Measurements from ENCODE around the gene CCDC187.
"Not testable (repeated sequence)": the region's sequence is repeated elsewhere in the genome, so short reads cannot be mapped to it uniquely, and the experiment has no call there.

The CCDC187 gene

DNA sequence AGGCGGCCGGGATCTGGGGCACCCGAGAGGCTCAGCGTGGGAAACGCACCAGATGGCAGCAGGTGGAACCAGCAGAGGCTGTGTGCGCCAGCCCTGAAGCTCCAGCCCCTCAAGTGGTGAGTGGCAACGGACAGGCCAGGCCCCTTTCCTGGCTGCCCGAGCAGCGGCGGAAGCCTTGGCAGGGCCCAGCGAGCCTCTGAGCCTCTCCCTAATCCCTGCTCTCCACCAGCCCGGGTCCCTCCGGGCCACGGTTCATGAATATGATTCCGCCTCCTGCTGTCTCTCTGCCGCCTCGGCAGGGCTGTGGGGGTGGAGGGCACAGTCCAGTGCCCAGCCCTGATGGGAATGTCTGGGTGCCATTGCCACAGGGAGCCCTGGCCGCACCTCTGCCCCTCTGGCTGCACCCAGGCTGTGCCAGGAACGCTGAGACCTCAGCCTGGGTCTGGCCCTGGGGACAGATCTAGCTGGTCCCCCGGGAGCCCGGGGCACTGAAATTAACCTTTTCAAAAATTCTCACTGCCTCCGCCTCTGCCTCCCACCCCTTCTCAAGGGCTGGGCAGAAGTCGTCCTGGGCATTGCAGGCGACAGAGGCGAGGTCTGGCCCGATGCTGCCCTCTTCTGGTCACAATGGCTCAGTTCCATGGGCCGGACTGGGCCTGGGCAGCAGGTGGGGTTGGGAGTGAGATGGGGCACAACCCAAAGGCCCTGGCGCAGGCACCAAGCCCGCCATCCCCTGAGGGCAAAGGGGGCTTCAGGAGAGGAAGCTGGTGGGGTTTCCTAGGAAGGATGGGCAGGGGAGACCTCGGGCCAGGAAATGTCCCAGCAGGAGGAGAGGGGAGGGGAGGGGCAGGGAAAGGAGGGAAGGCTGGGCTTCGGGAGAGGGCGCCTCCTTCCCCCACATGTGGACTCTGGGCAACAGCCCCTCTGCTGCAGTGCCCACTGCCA lies 20.3 kb downstream of the CCDC187 start:
- DNase-seq = peak; percentile 57

DNA sequence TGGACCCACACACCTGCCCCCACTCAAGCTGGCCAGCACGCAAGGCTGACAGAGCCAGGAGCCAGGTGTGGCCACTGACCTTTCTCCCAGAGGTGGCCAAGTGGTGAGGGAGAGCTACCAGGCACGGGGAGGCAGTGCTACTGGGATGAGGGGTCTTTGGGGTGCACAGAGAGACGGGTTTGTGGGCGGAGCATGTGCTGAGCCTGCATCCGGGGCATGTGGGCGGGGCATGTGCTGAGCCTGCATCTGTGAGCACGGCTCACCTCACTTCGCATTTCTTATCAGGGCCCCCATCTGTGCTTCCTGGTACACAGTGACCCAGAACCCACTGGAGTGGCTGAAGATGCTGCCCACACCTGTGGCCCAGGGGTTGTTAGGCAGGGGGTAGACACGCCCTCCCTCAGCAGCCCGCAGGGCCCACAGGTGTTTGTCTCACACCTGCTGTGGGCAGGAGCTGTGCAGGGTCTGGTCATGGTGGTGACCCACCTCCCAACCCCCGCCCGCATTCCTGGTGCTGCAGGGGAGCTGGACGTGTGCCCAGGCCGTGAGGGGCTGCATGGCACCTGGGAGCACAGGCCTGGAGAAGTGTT lies 21.5 kb downstream of the CCDC187 start:
- DNase-seq = no peak

- DNase-seq = no peak
Observed at GRCh38 chr9:136281421-136282271, 22.2 kb downstream of the CCDC187 start.

- DNase-seq = no peak
Observed at GRCh38 chr9:136280535-136281315, 23.2 kb downstream of the CCDC187 start.

DNA sequence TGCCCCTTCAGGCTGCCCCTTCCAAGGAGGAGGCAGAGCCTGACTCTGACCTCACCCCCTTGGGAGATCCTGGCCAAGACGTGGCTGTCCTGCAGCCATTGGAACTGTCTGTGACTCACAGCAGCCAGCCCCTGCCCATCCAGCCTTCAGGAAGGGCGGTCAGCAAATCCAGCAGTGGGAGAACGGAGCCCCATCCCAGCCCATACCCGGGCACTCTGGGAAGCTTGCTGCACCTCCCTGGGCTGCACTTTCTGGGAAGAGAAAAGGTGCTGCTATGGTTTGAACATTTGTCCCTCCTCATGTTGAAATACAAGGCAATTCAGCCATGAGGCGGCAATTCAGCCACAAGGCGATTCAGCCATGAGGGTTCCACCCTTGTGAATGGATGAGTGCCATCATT lies 24.4 kb downstream of the CCDC187 start:
- DNase-seq = no peak

DNA sequence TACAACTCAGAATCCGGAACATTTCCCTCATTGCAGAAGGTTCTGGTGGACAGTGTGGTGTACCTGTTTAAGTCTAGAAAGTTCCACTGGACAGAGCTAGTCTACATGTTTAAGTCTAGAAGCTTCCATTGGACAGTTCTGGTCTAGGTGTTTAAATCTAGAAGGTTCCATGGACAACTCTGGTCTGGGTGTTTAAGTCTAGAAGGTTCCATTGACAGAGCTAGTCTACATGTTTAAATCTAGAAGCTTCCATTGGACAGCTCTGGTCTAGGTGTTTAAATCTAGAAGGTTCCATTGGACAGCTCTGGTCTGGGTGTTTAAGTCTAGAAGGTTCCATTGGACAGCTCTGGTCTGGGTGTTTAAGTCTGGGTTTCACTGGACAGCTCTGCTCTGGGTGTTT lies 25.0 kb downstream of the CCDC187 start:
- DNase-seq = no peak

- no peak for DNase-seq
Observed at GRCh38 chr9:136278221-136278620, 25.7 kb downstream of the CCDC187 start.

GRCh38 chr9:136277746-136278145 lies 26.1 kb downstream of the CCDC187 start:
- DNase-seq = no peak

DNA sequence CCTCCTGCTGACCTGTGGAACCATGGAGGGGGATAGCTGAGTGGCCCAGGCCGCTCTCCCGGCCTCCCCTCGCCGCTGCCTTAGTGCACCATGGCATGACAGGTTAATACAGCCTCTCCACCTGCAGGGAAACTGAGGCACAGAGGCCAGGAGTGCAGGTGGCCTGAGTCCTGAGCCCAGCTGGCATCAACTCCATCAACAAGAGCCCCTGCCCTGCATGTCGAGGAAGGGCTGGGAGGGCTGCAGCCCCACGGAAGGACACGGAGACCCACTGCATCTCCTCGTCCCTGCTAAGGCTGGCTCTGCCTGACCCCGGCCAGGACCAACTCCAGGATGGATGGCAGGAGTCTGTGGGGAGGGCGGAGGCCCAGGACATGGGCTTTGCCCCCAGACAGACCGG lies 27.2 kb downstream of the CCDC187 start:
- DNase-seq = no peak

- no peak for DNase-seq
Observed at GRCh38 chr9:136275655-136276429, 28.1 kb downstream of the CCDC187 start.

- DNase-seq = no peak
Observed at GRCh38 chr9:136274786-136275654, 28.9 kb downstream of the CCDC187 start.

DNA sequence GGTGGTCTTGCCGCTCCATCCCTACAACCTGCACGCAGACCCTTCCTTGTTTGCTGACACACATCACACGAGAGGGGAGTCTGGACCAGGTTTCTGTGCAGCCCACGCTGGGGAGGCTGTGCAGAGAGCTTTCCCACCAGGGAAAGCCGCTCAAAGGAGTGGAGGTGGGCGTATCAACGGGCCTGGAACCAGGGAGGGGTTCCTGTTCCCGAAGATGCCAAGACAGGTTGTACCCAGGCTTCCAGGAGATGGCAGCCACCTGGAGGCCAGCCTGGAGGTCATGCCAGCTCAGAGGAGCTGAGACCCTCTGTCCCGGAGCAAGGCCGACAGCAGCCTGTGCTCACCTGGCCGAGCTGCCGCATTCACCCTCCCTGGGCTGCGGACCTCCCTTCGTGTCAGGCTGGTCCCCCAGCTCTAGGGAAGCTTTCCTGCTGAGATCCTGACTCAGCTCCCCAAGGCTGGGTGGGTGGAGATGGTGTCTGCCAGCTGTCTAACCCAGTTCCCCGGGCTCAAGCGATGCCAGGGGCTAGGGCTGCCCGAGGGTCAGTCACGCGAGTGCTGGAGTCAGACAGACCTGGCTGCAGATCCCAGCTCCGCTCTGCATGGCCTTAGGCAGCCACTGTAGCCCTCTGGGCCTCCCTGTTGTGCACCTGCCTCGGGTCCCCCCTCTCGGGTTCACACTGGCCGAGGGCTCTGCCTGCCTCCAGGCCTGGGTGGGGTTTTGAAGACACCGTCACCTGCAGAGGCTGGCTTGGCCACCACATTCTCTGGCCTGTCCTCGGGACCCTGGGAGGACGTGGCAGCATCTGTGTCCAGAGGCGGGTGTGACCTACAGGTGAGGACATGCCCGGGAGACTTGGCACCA lies 29.7 kb downstream of the CCDC187 start:
- DNase-seq = no peak

DNA sequence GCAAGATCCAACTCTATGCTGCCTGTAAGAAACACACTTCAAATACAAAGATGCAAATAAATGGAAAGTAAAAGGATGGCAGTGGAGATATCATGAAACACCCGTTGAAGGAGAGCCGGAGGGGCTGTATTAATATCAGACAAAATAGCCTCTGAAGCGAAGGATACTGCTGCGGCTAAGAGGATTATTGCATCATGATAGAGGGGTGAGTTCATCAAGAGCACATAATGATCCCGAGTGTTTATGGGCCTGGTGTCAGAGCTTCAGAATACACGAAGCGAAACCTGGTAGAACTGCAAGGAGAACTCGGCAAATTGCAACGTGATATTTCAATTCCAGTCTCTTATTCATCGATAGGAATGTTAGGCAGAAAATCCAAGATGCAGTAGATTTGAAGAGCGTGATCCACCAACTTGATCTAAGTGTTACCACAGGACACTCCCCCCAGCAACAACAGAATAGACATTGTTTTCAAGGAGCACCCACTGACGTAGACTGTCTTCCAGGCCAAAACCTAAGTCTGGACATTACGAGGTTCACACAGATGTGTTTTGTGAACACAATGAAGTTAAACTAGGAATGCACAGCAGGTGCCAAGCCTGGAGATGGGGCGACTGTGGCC lies 30.5 kb downstream of the CCDC187 start:
- no peak for DNase-seq

DNA sequence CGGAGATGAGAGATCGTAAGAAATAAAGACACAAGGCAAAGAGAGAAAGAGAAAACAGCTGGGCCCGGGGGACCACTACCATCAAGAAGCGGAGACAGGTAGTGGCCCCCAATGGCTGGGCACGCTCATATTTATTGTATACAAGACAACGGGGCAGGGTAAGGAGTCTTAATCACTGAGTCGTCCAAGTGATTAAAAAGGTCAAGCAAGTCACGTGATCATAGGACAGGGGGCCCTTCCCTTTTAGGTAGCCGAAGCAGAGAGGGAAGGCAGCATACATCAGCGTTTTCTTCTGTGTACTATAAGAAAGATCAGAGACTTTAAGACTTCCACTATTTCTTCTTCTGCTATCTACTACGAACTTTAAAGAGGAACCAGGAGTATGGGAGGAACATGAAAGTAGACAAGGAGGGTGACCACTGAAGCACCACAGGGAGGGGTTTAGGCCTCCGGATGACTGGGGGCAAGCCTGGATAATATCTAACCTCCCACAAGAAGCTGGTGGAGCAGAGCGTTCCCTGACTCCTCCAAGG lies 33.7 kb downstream of the CCDC187 start:
- no peak for DNase-seq

DNA sequence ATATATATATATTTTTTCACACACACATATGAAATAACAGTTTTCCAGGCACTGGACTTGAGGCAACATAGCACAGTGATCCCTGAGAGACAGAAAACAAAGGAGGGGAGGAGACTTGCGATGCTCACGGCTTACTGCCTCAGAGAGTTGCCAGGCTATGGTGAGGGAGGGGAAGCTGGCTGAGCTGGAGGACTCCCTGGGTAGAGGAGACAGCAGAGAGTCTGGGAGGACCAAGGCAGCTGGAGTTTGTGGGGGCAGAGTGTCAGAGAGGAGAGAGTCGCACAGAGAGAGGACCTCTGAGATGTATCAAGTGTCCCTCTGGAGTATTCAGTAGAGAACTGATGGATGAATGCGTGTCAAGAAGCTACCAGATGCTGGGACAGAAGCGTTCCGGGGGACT lies 35.2 kb downstream of the CCDC187 start:
- DNase-seq = no peak

DNA sequence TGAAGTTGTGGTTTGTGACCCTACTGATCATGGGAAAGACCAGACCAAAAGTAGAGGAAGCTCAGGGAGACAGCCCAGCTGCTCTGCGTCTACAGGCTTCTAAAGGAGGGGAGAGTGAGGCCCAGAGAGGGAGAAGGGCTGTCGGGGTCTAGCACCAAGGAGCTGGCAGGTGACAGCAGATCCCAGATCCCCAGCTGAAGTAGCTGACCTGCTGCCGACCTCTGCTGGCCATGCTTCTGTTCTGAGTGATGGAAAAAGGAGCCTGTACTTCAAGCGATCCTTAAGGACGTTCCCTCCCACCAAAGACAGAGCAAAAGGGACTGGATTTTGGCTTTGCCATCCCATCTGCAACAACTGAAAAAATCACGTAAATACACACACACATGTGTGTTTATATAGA lies 35.6 kb downstream of the CCDC187 start:
- DNase-seq = no peak

DNA sequence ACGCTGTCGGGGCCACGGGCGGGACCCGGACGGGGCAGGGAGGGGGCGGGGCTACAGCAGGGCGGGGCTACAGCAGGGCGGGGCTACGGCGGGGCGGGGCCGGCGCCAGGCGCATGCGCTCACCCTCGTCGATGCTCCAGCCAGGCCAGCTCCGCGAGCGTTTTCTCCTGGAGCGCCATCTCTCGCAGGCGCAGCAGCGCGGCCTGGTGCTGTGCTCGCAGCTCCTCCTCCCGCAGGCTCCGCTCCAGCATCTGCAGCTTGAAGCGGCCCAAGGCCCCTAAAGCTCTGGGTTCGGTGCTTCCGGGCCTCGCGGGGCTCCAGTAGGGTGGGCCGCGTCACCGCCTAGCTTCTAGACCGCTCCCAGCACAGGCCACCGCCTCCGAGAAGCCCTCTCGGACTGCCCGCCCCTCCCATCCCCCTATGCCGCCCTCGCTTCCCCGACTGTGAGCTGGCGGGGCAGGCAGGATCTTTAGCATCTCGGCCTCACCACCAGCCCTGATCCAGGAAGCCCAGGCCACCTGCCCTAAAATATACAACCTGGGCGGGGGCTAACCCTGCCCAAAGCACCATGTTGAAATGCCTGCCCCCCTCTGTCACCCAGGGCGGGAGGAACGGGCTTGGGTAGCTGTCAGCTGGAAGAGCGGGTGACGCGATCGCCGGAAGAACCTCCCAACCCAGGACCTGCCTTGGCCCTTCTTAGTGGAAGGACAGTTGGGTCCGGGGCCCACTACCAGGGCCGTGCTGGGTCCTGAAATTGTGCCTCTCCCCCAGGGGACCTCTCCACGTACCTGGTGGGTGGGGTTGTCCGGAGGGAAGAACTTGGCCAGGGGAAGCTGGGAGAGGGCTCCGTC lies 36.4 kb downstream of the CCDC187 start:
- DNase-seq = no peak

DNA sequence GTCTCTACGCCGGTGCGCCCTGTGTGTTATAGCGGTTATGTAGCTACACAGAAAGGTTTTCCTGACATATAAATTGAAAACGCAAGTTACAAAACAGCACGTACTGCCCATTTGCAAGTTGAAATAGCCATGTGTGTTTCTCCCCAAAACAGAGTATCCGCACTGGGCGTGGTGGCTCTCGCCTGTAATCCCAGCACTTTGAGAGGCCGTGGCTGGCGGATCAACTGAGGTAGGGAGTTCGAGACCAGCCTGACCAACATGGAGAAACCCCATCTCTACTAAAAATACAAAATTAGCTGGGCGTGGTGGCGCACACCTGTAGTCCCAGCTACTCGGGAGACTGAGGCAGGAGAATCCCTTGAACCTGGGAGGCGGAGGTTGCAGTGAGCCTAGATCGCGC lies 37.3 kb downstream of the CCDC187 start:
- DNase-seq = not testable (repeated sequence)

Data from DMS 273 treated with DMSO at 0.1 percent for 48 hours (cell line).